Measurements from ENCODE around the gene LIN7B. TPM values are rescaled to one million over a fixed set of nuclear protein-coding genes. Genes with fewer than 3 reads are reported as not detected.
A peak's percentile ranks its signal among the peaks of the same experiment; 100 is the strongest.

The LIN7B gene
- total RNA-seq, 3 donors from 2014 or later: 8.5 to 17.6 (median 11.8) TPM

GRCh38 chr19:49132974-49133609, 18.9 kb downstream of the LIN7B start:
- Histone ChIP-seq H3K4me3 (peak overlapping the region; percentile 7 to 29 (median 15)), H3K4me1 (peaks cover 0 to 4% of the 10 kb centered on the region in 2 donors), H3K27me3 (no peaks in the 10 kb centered on the region), H3K36me3 (no peaks in the 10 kb centered on the region), H3K9me3 (no peaks in the 10 kb centered on the region), H3K27ac (no peak overlapping the region)
- intact Hi-C loops (cut with DNase I; ENCODE audit: low total_unique reads): no loop called here
- TF ChIP-seq CTCF (IDR thresholded peaks at IDR 0.05) (no peak), POLR2A (IDR thresholded peaks at IDR 0.05) (no peak), POLR2AphosphoS5 (IDR thresholded peaks at IDR 0.05) (no peak)
- DNase-seq (ENCODE audit: low spot score in 2 of 2): no peak

DNA sequence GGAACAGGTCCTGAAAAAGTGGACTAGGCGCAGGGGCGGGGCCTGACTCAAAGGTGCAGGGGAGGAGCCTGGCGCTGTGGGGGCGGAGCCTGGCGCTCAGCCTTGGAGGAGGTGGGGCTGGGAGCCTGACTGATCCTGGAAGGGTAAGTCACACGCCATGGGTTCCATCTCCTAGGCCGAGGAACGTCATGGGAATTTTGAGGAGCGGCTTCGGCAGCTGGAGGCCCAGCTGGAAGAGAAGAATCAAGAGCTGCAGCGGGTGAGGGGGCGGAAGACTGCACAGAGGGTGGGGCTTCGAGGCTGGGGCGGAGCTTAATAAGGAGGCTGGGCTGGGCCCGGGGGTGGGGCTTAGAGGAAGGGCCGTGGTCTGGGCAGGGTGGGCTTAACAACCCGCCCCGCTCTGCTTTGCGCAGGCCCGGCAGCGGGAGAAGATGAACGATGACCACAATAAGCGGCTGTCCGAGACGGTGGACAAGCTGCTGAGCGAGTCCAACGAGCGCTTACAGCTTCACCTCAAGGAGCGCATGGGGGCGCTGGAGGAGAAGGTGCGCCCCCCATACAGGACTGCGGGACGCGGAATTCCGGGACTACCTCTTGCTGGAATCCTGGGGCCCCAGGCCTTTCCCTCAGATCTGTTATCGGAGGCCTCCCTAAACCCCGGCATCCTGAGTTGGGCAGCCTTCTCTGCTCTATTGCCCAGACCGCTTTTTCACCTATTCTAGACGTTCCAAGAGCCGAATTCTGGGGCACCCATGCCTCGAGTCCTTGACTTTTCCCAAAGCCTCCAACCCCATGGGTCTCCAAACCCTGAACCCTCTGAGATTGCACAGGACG, 19.7 kb downstream of the LIN7B start:
- Histone ChIP-seq H3K27ac (no peak overlapping the region), H3K9me3 (no peaks in the 10 kb centered on the region), H3K36me3 (no peaks in the 10 kb centered on the region), H3K4me1 (no peaks in the 10 kb centered on the region), H3K27me3 (no peaks in the 10 kb centered on the region), H3K4me3 (peak overlapping the region; percentile 7 to 29 (median 15))
- intact Hi-C loops (cut with DNase I; ENCODE audit: low total_unique reads): no loop called here
- no peak for DNase-seq (ENCODE audit: low spot score in 2 of 2)
- TF ChIP-seq CTCF (IDR thresholded peaks at IDR 0.05) (no peak), POLR2AphosphoS5 (IDR thresholded peaks at IDR 0.05) (no peak), POLR2A (IDR thresholded peaks at IDR 0.05) (no peak)

DNA sequence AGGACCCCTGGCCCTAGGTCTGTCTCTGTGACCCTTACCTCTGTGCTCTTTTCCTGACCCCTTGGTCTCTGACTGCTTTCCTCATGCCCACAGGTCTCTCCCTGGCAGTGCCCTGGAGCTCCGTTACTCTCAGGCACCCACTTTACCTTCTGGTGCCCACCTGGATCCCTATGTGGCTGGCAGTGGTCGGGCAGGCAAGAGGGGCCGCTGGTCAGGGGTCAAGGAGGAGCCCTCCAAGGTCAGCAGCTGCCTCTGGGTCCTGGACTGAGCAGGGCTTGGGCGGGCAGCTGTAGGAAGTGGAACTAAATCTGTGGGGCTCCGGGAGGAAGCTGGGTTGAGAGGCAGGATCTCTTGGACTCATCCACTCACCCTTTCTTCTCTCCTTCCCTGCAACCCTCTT, 21.5 kb downstream of the LIN7B start:
- Histone ChIP-seq H3K4me3 (no peak overlapping the region), H3K27ac (no peak overlapping the region), H3K27me3 (no peaks in the 10 kb centered on the region), H3K4me1 (no peaks in the 10 kb centered on the region), H3K36me3 (no peaks in the 10 kb centered on the region), H3K9me3 (no peaks in the 10 kb centered on the region)
- intact Hi-C loops (cut with DNase I; ENCODE audit: low total_unique reads): no loop called here
- TF ChIP-seq POLR2AphosphoS5 (IDR thresholded peaks at IDR 0.05): no peak
- no peak for DNase-seq (ENCODE audit: low spot score in 2 of 2)

DNA sequence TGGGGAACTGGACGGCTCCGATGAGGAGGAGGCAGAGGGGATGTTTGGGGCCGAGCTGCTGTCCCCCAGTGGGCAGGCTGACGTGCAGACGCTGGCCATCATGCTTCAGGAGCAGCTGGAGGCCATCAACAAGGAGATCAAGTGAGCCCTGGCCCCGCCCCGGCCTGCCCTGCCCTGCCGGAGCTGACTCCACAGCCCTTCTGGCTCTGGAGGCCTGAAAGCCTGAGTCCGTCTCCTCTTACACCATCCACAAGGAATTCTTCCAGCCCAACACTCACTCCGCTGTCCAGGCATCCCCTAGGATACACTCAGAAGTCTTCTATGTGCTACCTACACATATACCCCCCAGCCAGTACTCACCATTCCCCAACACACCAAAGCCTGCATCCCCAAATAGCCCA, 22.6 kb downstream of the LIN7B start:
- Histone ChIP-seq H3K9me3 (no peaks in the 10 kb centered on the region), H3K4me3 (no peak overlapping the region), H3K4me1 (no peaks in the 10 kb centered on the region), H3K36me3 (no peaks in the 10 kb centered on the region), H3K27ac (no peak overlapping the region), H3K27me3 (no peaks in the 10 kb centered on the region)
- no peak for DNase-seq (ENCODE audit: low spot score in 2 of 2)
- TF ChIP-seq POLR2AphosphoS5 (IDR thresholded peaks at IDR 0.05) (no peak), POLR2A (IDR thresholded peaks at IDR 0.05) (no peak), CTCF (IDR thresholded peaks at IDR 0.05) (no peak)
- intact Hi-C loops (cut with DNase I; ENCODE audit: low total_unique reads): no loop called here

DNA sequence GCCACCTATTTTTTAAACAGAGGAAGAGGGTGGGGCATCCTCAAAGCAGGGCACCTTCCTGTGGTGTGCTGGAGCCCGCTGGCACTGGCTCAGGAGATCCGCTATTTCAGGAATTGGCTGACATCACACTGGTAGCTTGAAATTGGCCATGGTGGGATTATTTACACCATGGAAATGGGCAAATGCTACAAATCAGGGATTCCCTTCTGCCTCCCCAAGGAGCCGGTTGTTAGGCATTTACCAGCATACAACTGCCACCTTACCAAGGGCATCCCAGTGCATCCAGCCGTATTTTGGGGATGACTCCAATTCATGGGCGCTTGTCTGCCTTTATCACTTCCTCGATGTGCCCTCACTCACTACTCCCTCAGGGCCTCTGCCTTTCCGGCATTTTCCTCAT, 26.8 kb downstream of the LIN7B start:
- no peak for DNase-seq (ENCODE audit: low spot score in 2 of 2)
- Histone ChIP-seq H3K27me3 (no peaks in the 10 kb centered on the region), H3K27ac (no peak overlapping the region), H3K36me3 (no peaks in the 10 kb centered on the region), H3K4me1 (peaks cover 1 to 5% of the 10 kb centered on the region in 2 donors), H3K9me3 (no peaks in the 10 kb centered on the region), H3K4me3 (no peak overlapping the region)
- intact Hi-C loops (cut with DNase I; ENCODE audit: low total_unique reads): no loop called here
- TF ChIP-seq CTCF (IDR thresholded peaks at IDR 0.05): no peak
- no peak for TF ChIP-seq POLR2A (IDR thresholded peaks at IDR 0.05)
- no peak for TF ChIP-seq POLR2AphosphoS5 (IDR thresholded peaks at IDR 0.05)

All from breast epithelium (tissue), 4 donors.